GM13977 (cell line): ENCODE data around the gene SOX5.

Source experiments
- DNase-seq: peaks from one replicate; pipeline ENCODE4 v3.0.0; 2012; ENCODE audit warnings: low spot score
- in situ Hi-C: fragments of 300-500 bp; cut with MboI; formaldehyde crosslinking; loops from one replicate; pipeline ENCODE4 v1.12.0; 2022; ENCODE audit warnings: low sequenced_read_pairs, low pct_unique_long_range_greater_than_20kb, mixed read lengths, inconsistent platforms; ENCODE audit not compliant: unreplicated experiment
- TF ChIP-seq, protein P1 (sequence below): IDR thresholded peaks from 2 replicates; pipeline ENCODE4 v1.5.1; 2012; ENCODE audit warnings: mild to moderate bottlenecking, control low read depth; ENCODE audit not compliant: insufficient read depth; ENCODE audit errors: extremely low read depth, missing control alignments

The SOX5 gene

DNA sequence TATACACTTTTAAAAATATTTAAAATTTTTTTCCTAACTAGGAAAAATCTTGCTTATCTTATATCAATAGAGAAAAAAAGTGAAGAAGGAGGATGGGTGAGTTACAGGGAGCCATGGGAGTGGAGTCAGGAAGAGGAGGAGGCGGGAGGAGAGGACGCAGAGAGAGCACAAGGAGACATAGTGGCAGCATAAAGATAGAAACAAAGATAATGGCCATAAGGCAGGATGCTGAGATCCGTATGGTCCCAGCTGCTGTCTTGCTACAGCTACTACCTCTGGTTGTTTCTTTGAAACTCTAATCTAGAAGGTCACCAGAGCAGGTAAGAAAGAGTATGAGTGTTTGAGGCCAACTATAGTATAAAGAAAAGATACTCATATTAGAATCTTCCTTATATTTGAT is 2.6 kb upstream of the SOX5 start:
- in situ Hi-C loops: no loop called here
- TF ChIP-seq, protein P1, sequence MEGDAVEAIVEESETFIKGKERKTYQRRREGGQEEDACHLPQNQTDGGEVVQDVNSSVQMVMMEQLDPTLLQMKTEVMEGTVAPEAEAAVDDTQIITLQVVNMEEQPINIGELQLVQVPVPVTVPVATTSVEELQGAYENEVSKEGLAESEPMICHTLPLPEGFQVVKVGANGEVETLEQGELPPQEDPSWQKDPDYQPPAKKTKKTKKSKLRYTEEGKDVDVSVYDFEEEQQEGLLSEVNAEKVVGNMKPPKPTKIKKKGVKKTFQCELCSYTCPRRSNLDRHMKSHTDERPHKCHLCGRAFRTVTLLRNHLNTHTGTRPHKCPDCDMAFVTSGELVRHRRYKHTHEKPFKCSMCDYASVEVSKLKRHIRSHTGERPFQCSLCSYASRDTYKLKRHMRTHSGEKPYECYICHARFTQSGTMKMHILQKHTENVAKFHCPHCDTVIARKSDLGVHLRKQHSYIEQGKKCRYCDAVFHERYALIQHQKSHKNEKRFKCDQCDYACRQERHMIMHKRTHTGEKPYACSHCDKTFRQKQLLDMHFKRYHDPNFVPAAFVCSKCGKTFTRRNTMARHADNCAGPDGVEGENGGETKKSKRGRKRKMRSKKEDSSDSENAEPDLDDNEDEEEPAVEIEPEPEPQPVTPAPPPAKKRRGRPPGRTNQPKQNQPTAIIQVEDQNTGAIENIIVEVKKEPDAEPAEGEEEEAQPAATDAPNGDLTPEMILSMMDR: no peak
- no peak for DNase-seq

DNA sequence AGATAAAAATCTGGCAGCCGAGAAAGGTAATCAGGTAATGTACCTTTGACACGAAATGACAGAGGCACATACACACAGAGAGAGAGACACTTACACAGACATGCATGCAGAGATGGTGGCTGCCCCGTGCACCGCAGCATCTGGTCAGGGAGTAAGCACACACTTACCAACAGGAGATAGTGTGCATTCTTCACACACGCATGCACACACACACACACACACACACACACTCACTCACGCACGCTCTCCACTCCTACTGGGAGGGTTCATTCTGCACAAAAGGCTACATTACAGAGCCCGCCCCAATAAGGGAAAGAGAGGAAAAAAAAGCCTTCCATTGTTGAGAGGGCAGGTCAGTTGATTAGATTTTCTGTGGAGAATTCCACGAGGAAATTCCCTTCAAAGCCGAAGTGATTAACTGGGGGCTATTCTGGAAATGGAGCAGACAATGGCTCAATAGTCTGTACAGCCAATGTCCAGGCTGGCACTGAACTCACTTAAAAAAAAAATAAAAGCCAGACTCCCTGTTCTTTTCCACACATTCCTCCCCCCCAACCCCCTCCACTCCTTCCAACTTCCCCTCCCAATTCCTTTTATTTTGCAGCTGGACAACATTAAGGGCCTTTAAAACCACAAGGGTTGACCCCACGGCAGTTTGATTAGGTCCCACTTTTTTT is 1.4 kb upstream of the SOX5 start:
- DNase-seq: no peak
- in situ Hi-C loops: no loop called here
- TF ChIP-seq, protein P1: no peak

DNA sequence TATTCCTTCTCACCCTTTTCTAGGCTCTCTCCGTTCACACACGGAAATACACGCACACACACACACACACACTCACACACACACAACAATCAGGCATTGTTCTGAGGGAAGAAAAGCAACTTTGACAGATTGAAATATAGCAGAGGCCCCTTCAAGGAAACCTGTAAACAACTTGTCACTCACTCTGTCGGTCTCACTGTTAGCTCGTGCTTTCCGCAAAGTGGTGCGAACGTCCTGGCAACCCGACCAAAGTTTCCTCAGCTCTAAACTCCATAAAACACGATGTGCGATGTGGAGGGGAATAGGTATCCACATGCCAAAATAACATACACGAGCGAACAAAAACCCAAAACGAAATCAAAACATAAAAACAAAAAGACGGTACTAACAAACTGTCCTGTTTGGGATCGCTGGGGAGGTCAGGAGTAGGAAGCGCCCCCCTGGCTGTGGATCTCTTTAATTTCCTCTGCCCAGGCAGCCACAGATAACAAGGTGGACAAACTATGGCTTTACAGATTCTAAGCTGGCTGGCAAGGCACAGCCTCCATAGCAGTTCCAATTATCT is 822 bp upstream of the SOX5 start:
- DNase-seq: no peak
- TF ChIP-seq, protein P1: no peak
- in situ Hi-C loops: no loop called here

DNA sequence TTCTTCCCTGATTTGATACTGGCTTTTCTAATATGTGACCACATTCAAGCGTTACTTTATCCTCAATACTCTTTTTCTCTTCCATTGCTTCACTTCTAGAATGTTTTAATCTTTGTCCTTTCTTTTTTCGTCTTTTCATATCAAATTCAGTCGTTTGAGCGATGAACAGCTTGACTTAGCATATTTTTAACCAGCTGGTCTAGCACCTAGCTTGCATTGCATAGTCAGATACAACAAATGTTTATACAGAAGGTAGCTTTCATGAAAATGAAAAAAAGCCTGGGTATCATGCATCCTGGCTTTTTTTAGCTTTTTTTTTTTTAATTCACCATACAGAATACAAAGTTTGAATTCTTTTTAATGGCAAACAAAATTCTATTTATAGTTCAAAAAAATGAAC is 1.2 kb downstream of the SOX5 start:
- in situ Hi-C loops: no loop called here
- no peak for DNase-seq
- TF ChIP-seq, protein P1: no peak

DNA sequence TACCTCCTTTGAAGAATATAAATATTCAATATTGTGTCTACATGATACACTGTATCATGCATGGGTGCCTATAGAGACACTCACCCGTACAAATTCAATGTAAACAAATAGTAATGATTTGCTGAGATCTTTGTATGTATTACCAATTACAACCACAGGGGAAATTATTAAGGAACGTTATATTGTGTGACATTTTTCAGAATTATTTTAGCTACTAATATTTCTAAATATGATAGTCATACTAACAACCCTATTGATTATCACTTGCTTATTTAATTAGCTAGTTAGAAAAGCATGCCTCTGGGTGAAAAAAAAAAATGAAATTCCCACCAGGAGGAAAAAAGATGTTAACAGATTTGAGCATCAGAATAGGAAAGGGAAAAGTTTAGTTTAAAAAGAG is 2.1 kb downstream of the SOX5 start:
- no peak for DNase-seq
- in situ Hi-C loops: no loop called here
- TF ChIP-seq, protein P1: no peak

DNA sequence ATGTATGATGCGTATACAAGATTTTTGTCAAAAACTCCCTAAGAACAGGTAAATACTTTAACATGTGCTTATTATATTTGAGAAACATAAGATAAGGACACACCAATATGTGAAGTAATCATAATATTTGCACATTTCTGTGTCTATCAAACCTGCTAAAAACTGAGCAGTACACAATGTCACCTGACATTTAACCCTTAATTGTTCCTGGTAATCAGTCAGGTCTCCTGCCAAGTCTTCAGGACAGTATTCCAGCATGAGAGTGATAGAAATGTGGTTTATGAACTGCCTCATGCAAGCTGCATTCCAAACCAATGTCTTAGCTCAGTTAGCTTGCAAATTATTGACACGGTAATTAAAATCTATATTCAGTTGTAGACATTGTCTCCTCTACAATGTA is 4.2 kb downstream of the SOX5 start:
- TF ChIP-seq, protein P1: no peak
- DNase-seq: no peak
- in situ Hi-C loops: no loop called here
